ENCODE data around the gene CCND3.

- TF ChIP-seq CTCF (IDR thresholded peaks at IDR 0.05; ENCODE audit: insufficient read depth, low read length): no peak
- no peak for TF ChIP-seq POLR2AphosphoS5 (IDR thresholded peaks at IDR 0.05; ENCODE audit: low read depth)
- TF ChIP-seq REST (IDR thresholded peaks at IDR 0.05; ENCODE audit: insufficient replicate concordance, low read depth): no peak
- TF ChIP-seq GABPA (IDR thresholded peaks at IDR 0.05; ENCODE audit: low read depth): no peak
Measured at GRCh38 chr6:41957117-41957516, 15.5 kb upstream of the CCND3 start.

Data from HL-60 (cell line).